H9 (cell line): ENCODE results near the gene MCAT. TPM values are rescaled to one million over a fixed set of nuclear protein-coding genes. Genes with fewer than 3 reads are reported as not detected.

Source experiments
- DNase-seq: peaks from one replicate; pipeline ENCODE4 v3.0.0-alpha.2; 2017
- H2AFZ ChIP-seq: one replicate; pipeline ENCODE4 v1.6.1; 2013; ENCODE audit warnings: mild to moderate bottlenecking, low read length, control low read depth, moderate library complexity
- H2AK5ac ChIP-seq: 2 replicates; pipeline ENCODE4 v1.6.1; 2013; ENCODE audit warnings: low read length, control low read depth, mixed read lengths; ENCODE audit not compliant: insufficient read length
- H2BK120ac ChIP-seq: one replicate; pipeline ENCODE4 v1.6.1; 2013; ENCODE audit warnings: low read depth, mild to moderate bottlenecking, low read length, control low read depth, inconsistent platforms; ENCODE audit not compliant: poor library complexity, severe bottlenecking
- H2BK12ac ChIP-seq: 2 replicates; pipeline ENCODE4 v1.6.1; 2013; ENCODE audit warnings: low read length, control low read depth, mixed read lengths, low read depth; ENCODE audit not compliant: insufficient read length
- H2BK15ac ChIP-seq: 2 replicates; pipeline ENCODE4 v1.6.1; 2013; ENCODE audit warnings: low read depth, low read length, control low read depth
- H2BK20ac ChIP-seq: one replicate; pipeline ENCODE4 v1.6.1; 2013; ENCODE audit warnings: low read depth, mild to moderate bottlenecking, low read length, control low read depth, inconsistent platforms; ENCODE audit not compliant: poor library complexity, severe bottlenecking
- H2BK5ac ChIP-seq: 2 replicates; pipeline ENCODE4 v1.6.1; 2013; ENCODE audit warnings: low read length, control low read depth, mixed read lengths; ENCODE audit not compliant: insufficient read length
- H3K14ac ChIP-seq: 2 replicates; pipeline ENCODE4 v1.6.1; 2013; ENCODE audit warnings: low read length, control low read depth; ENCODE audit not compliant: insufficient read depth
- H3K18ac ChIP-seq: 2 replicates; pipeline ENCODE4 v1.6.1; 2013; ENCODE audit warnings: low read depth, mild to moderate bottlenecking, mixed read lengths, low read length, control low read depth; ENCODE audit not compliant: insufficient read length
- H3K23ac ChIP-seq: 2 replicates; pipeline ENCODE4 v1.6.1; 2013; ENCODE audit warnings: low read length, control low read depth, mixed read lengths, low read depth; ENCODE audit not compliant: insufficient read length
- H3K23me2 ChIP-seq: 2 replicates; pipeline ENCODE4 v1.6.1; 2013; ENCODE audit warnings: low read depth, mild to moderate bottlenecking, mixed read lengths, low read length, control low read depth; ENCODE audit not compliant: insufficient read length, poor library complexity, severe bottlenecking
- H3K27ac ChIP-seq: 2 replicates; pipeline ENCODE4 v1.5.1; 2013; ENCODE audit warnings: low read length, control low read depth, mixed read lengths, low read depth; ENCODE audit not compliant: insufficient read length
- H3K27me3 ChIP-seq: 2 replicates; pipeline ENCODE4 v1.6.1; 2013; ENCODE audit warnings: low read length, control low read depth, inconsistent platforms; ENCODE audit not compliant: insufficient read depth
- H3K4ac ChIP-seq: 2 replicates; pipeline ENCODE4 v1.6.1; 2013; ENCODE audit warnings: low read depth, mild to moderate bottlenecking, control low read depth, inconsistent platforms, low read length, moderate library complexity
- H3K4me1 ChIP-seq: 2 replicates; pipeline ENCODE4 v1.6.1; 2013; ENCODE audit warnings: low read length, control low read depth, inconsistent platforms; ENCODE audit not compliant: insufficient read depth
- H3K4me2 ChIP-seq: 2 replicates; pipeline ENCODE4 v1.6.1; 2013; ENCODE audit warnings: low read length, control low read depth, mixed read lengths; ENCODE audit not compliant: insufficient read length, insufficient read depth
- H3K56ac ChIP-seq: 2 replicates; pipeline ENCODE4 v1.6.1; 2013; ENCODE audit warnings: low read depth, mild to moderate bottlenecking, mixed read lengths, low read length, control low read depth; ENCODE audit not compliant: insufficient read length
- H3K79me1 ChIP-seq: 2 replicates; pipeline ENCODE4 v1.6.1; 2013; ENCODE audit warnings: low read depth, mild to moderate bottlenecking, moderate library complexity, low read length, control low read depth, inconsistent platforms; ENCODE audit not compliant: insufficient read depth, poor library complexity, severe bottlenecking
- H3K79me2 ChIP-seq: 2 replicates; pipeline ENCODE4 v1.6.1; 2013; ENCODE audit warnings: low read length, control low read depth, inconsistent platforms; ENCODE audit not compliant: insufficient read depth
- H3K9ac ChIP-seq: 2 replicates; pipeline ENCODE4 v1.6.1; 2013; ENCODE audit warnings: low read length, control low read depth, mixed read lengths; ENCODE audit not compliant: insufficient read length; ENCODE audit errors: extremely low read depth
- H3K9me3 ChIP-seq: one replicate; pipeline ENCODE4 v1.6.1; 2013; ENCODE audit warnings: low read depth, low read length, inconsistent platforms; ENCODE audit not compliant: control insufficient read depth
- H3T11ph ChIP-seq: one replicate; pipeline ENCODE4 v1.6.1; 2013; ENCODE audit warnings: mild to moderate bottlenecking, low read length, control low read depth, inconsistent platforms
- H4K20me1 ChIP-seq: one replicate; pipeline ENCODE4 v1.6.1; 2013; ENCODE audit not compliant: control insufficient read depth, insufficient read length, insufficient read depth
- H4K5ac ChIP-seq: 2 replicates; pipeline ENCODE4 v1.6.1; 2013; ENCODE audit warnings: low read depth, mild to moderate bottlenecking, mixed read lengths, low read length, control low read depth; ENCODE audit not compliant: insufficient read length
- H4K8ac ChIP-seq: replicated peaks from 2 replicates; pipeline ENCODE4 v1.6.1; 2013; ENCODE audit warnings: low read length, control low read depth, mixed read lengths, low read depth; ENCODE audit not compliant: insufficient read length
- H4K91ac ChIP-seq: 2 replicates; pipeline ENCODE4 v1.6.1; 2013; ENCODE audit warnings: low read depth, mild to moderate bottlenecking, moderate library complexity, mixed read lengths, low read length, control low read depth; ENCODE audit not compliant: insufficient read length
- H3K27ac Mint-ChIP-seq, 3 experiments: 2 replicates in 2 of 3; 3 replicates in 1 of 3; pipeline ENCODE4 v1.8.0; 2020 to 2021; ENCODE audit warnings: mixed read lengths in 3 of 3, mild to moderate bottlenecking in 1 of 3, moderate library complexity in 1 of 3
- H3K27me3 Mint-ChIP-seq: 2 replicates; pipeline ENCODE4 v1.8.0; 2021; ENCODE audit warnings: low read depth, mild to moderate bottlenecking, moderate library complexity, mixed read lengths
- H3K36me3 Mint-ChIP-seq, 3 experiments: 2 replicates in 2 of 3; 3 replicates in 1 of 3; pipeline ENCODE4 v1.8.0; 2020 to 2021; ENCODE audit warnings: low read depth in 3 of 3, mixed read lengths in 3 of 3; ENCODE audit not compliant: insufficient read depth in 1 of 3
- H3K4me1 Mint-ChIP-seq, 2 experiments: 2 replicates each; pipeline ENCODE4 v1.8.0; 2020; ENCODE audit warnings: mixed read lengths in 2 of 2
- H3K4me3 Mint-ChIP-seq, 2 experiments: 2 replicates in 1 of 2; 3 replicates in 1 of 2; pipeline ENCODE4 v1.8.0; 2020 to 2021; ENCODE audit warnings: mild to moderate bottlenecking in 2 of 2, mixed read lengths in 2 of 2, moderate library complexity in 1 of 2
- H3K9me3 Mint-ChIP-seq, 2 experiments: 2 replicates in 1 of 2; 3 replicates in 1 of 2; pipeline ENCODE4 v1.8.0; 2020; ENCODE audit warnings: mild to moderate bottlenecking in 2 of 2, mixed read lengths in 2 of 2, moderate library complexity in 1 of 2
- CTCF ChIP-seq: fragments of 200-600 bp; sonication (generic); conservative IDR thresholded peaks from 3 replicates; pipeline ENCODE4 v1.8.0; 2021; ENCODE audit warnings: antibody characterized with exemption, mild to moderate bottlenecking
- WGBS: extraction: QIAGEN DNeasy Blood & Tissue Kit; methylation state at CpG from one replicate; pipeline ENCODE4 v1.1.7; 2013; ENCODE audit warnings: missing lambda C conversion rate, low lambda C conversion rate, mixed read lengths; ENCODE audit not compliant: insufficient read length; ENCODE audit errors: extremely low coverage; 5-methylcytosine and 5-hydroxymethylcytosine counted together
- total RNA-seq: library from RNA; stranded (reverse); gene quantifications from 2 replicates; pipeline ENCODE4 v1.2.1, GENCODE V29; 2021

Gene MCAT
- total RNA-seq, 1 experiment from 2014 or later = 20.3 TPM

DNA sequence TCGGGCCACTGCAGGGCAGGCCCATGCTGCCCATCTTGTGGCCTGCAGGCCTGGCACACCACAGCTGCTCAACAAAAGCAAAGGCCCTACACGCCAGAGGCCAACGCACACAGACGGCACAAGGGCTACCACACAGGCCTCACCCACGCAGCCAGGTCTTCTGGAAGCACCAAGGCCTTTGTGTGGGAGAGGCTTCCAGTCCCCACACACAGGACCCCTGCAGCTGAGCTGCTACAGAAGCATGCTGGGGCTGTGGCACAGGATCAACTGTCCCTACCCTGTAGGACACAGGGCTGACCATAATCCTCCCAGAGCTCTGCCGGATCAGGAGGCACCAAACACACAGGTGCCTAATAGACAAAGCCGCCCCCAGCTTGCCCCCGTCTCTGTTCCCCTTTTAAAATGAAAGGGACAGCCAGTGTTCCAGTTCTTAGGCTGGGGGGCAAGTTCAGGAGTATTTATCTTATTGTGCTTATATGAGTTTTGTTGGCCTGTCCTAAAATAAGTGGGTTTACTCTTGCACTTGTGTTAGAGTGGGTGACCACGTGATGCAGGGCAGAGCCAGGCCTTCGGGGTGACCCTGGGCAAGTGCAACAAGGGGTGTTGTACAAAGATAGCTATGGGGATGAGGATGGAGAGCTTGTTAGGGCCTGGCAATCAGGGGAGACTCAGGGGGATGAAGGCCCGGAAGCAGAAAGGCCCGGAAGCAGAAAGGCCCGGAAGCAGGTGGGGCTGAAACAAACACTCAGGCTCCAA, 38.3 kb upstream of the MCAT start:
- Histone ChIP-seq H3K4me2 (no peak overlapping the region), H3K23ac (no peak overlapping the region), H3T11ph (no peak overlapping the region), H2BK12ac (no peak overlapping the region), H3K9ac (no peak overlapping the region), H3K56ac (no peak overlapping the region), H2AFZ (no peak overlapping the region), H3K23me2 (peaks cover 8% of the 10 kb centered on the region), H2BK15ac (no peak overlapping the region), H3K9me3 (no peaks in the 10 kb centered on the region), H2BK20ac (no peak overlapping the region), H3K27me3 (no peaks in the 10 kb centered on the region), H3K4ac (no peak overlapping the region), H3K18ac (no peak overlapping the region), H3K79me2 (peaks cover 7% of the 10 kb centered on the region), H3K14ac (no peak overlapping the region), H3K79me1 (no peaks in the 10 kb centered on the region), H4K5ac (no peak overlapping the region), H2BK5ac (no peak overlapping the region), H2BK120ac (no peak overlapping the region), H4K91ac (no peak overlapping the region), H3K27ac (no peak overlapping the region), H4K8ac (no peak overlapping the region), H4K20me1 (no peaks in the 10 kb centered on the region), H3K4me1 (peaks cover 4% of the 10 kb centered on the region; the same call in 1 of the 2 replicates), H2AK5ac (no peak overlapping the region)
- no CpG with 5 or more reads among the region's 13 CpGs for WGBS
- no peak for TF ChIP-seq CTCF
- no peak overlapping the region; a peak in 1 of 7 replicates for H3K27ac Mint-ChIP-seq
- H3K4me3 Mint-ChIP-seq = no peak overlapping the region
- peaks cover 31 to 56% (median 49%) of the 10 kb centered on the region in 3 experiments for H3K36me3 Mint-ChIP-seq
- no peaks in the 10 kb centered on the region for H3K27me3 Mint-ChIP-seq
- peaks cover 15 to 17% of the 10 kb centered on the region in 2 experiments for H3K4me1 Mint-ChIP-seq
- no peaks in the 10 kb centered on the region for H3K9me3 Mint-ChIP-seq
- no peak for DNase-seq
